ENCODE results near the gene BOK.
"Not testable (repeated sequence)": the region's sequence is repeated elsewhere in the genome, so short reads cannot be mapped to it uniquely, and the experiment has no call there.

GRCh38 chr2:241567266-241567665 is 8.7 kb downstream of the BOK start:
- TF ChIP-seq HDAC2, MEIS2, KDM4B (CRISPR knock-in tag; IDR thresholded peaks at IDR 0.05): not testable (repeated sequence)
- TF ChIP-seq, protein P1, sequence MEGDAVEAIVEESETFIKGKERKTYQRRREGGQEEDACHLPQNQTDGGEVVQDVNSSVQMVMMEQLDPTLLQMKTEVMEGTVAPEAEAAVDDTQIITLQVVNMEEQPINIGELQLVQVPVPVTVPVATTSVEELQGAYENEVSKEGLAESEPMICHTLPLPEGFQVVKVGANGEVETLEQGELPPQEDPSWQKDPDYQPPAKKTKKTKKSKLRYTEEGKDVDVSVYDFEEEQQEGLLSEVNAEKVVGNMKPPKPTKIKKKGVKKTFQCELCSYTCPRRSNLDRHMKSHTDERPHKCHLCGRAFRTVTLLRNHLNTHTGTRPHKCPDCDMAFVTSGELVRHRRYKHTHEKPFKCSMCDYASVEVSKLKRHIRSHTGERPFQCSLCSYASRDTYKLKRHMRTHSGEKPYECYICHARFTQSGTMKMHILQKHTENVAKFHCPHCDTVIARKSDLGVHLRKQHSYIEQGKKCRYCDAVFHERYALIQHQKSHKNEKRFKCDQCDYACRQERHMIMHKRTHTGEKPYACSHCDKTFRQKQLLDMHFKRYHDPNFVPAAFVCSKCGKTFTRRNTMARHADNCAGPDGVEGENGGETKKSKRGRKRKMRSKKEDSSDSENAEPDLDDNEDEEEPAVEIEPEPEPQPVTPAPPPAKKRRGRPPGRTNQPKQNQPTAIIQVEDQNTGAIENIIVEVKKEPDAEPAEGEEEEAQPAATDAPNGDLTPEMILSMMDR (CRISPR knock-in tag; IDR thresholded peaks at IDR 0.05): not testable (repeated sequence)
